ENCODE results near the gene AFTPH.
"Not testable (repeated sequence)": the region's sequence is repeated elsewhere in the genome, so short reads cannot be mapped to it uniquely, and the experiment has no call there.

Gene AFTPH

GRCh38 chr2:64492272-64492671 lies 31.9 kb upstream of the AFTPH start:
- no peak for DNase-seq (ENCODE audit: low read depth, low spot score)
- H3K4me3 ChIP-seq (ENCODE audit: low read length), result no peak overlapping the region

GRCh38 chr2:64492821-64493220 lies 31.3 kb upstream of the AFTPH start:
- no peak overlapping the region for H3K4me3 ChIP-seq (ENCODE audit: low read length)
- DNase-seq (ENCODE audit: low read depth, low spot score), result no peak

GRCh38 chr2:64493788-64494187 lies 30.3 kb upstream of the AFTPH start:
- no peak for DNase-seq (ENCODE audit: low read depth, low spot score)
- no peak overlapping the region for H3K4me3 ChIP-seq (ENCODE audit: low read length)

GRCh38 chr2:64498438-64498837 lies 25.7 kb upstream of the AFTPH start:
- no peak for DNase-seq (ENCODE audit: low read depth, low spot score)
- no peak overlapping the region for H3K4me3 ChIP-seq (ENCODE audit: low read length)

- DNase-seq (ENCODE audit: low read depth, low spot score), result no peak
- H3K4me3 ChIP-seq (ENCODE audit: low read length), result no peak overlapping the region
These were observed 23.6 kb upstream of the AFTPH start for GRCh38 chr2:64500549-64500948.

GRCh38 chr2:64501946-64502345 lies 22.2 kb upstream of the AFTPH start:
- no peak for DNase-seq (ENCODE audit: low read depth, low spot score)
- no peak overlapping the region for H3K4me3 ChIP-seq (ENCODE audit: low read length)

GRCh38 chr2:64502860-64503259 lies 21.3 kb upstream of the AFTPH start:
- DNase-seq (ENCODE audit: low read depth, low spot score), result no peak
- H3K4me3 ChIP-seq (ENCODE audit: low read length), result no peak overlapping the region

GRCh38 chr2:64504774-64505720 lies 19.1 kb upstream of the AFTPH start:
- DNase-seq (ENCODE audit: low read depth, low spot score), result no peak
- no peak overlapping the region for H3K4me3 ChIP-seq (ENCODE audit: low read length)

- H3K4me3 ChIP-seq (ENCODE audit: low read length), result no peak overlapping the region
- DNase-seq (ENCODE audit: low read depth, low spot score), result no peak
These were observed 17.4 kb upstream of the AFTPH start for GRCh38 chr2:64506686-64507085.

GRCh38 chr2:64514008-64514407 lies 10.1 kb upstream of the AFTPH start:
- H3K4me3 ChIP-seq (ENCODE audit: low read length), result no peak overlapping the region
- no peak for DNase-seq (ENCODE audit: low read depth, low spot score)

GRCh38 chr2:64515086-64515485 lies 9.0 kb upstream of the AFTPH start:
- DNase-seq (ENCODE audit: low read depth, low spot score), result no peak

GRCh38 chr2:64516651-64517510 lies 7.2 kb upstream of the AFTPH start:
- H3K4me3 ChIP-seq (ENCODE audit: low read length), result no peak overlapping the region
- DNase-seq (ENCODE audit: low read depth, low spot score), result no peak

More at GRCh38 chr2:64515086-64515485, 9.0 kb upstream of the AFTPH start:
- H3K4me3 ChIP-seq (ENCODE audit: low read length), result no peak overlapping the region

- DNase-seq (ENCODE audit: low read depth, low spot score), result no peak
- H3K4me3 ChIP-seq (ENCODE audit: low read length), result no peak overlapping the region
These were observed 6.6 kb upstream of the AFTPH start for GRCh38 chr2:64517511-64517884.

GRCh38 chr2:64522843-64523428 lies 1.2 kb upstream of the AFTPH start:
- DNase-seq (ENCODE audit: low read depth, low spot score), result peak; percentile 89
- peak overlapping the region; percentile 78 for H3K4me3 ChIP-seq (ENCODE audit: low read length)

- DNase-seq (ENCODE audit: low read depth, low spot score), result peak; percentile 6
- peak overlapping the region; percentile 80 for H3K4me3 ChIP-seq (ENCODE audit: low read length)
These were observed 632 bp downstream of the AFTPH start for GRCh38 chr2:64524604-64525316.

GRCh38 chr2:64525317-64525613 lies 1.1 kb downstream of the AFTPH start:
- peak overlapping the region; percentile 80 for H3K4me3 ChIP-seq (ENCODE audit: low read length)
- no peak for DNase-seq (ENCODE audit: low read depth, low spot score)

- H3K4me3 ChIP-seq (ENCODE audit: low read length), result no peak overlapping the region
- DNase-seq (ENCODE audit: low read depth, low spot score), result no peak
These were observed 1.9 kb downstream of the AFTPH start for GRCh38 chr2:64526034-64526433.

GRCh38 chr2:64530946-64531345 lies 6.8 kb downstream of the AFTPH start:
- H3K4me3 ChIP-seq (ENCODE audit: low read length); DNase-seq (ENCODE audit: low read depth, low spot score): not testable (repeated sequence)

GRCh38 chr2:64532030-64532429 lies 7.9 kb downstream of the AFTPH start:
- no peak for DNase-seq (ENCODE audit: low read depth, low spot score)
- H3K4me3 ChIP-seq (ENCODE audit: low read length), result no peak overlapping the region

All from Jurkat, Clone E6-1 (cell line).